GM23338 (cell line): ENCODE results near the gene PDE1C.

Experiments
- EZH2 ChIP-seq: fragments of 200-600 bp; sonication (generic); IDR thresholded peaks from one replicate; pipeline ENCODE4 v1.8.0; 2017; ENCODE audit warnings: antibody characterized with exemption, mild to moderate bottlenecking, low read depth; ENCODE audit not compliant: unreplicated experiment
- POLR2AphosphoS5 ChIP-seq: IDR thresholded peaks from 2 replicates; pipeline ENCODE4 v1.6.1; 2016; ENCODE audit warnings: antibody characterized with exemption, low read depth
- TF ChIP-seq, protein P1 (sequence below), 2 experiments: fragments of 200-600 bp in 1 of 2; sonication (generic) in 1 of 2; conservative IDR thresholded peaks; 2 replicates each; pipeline versions ENCODE4 v1.5.1 to v1.6.1; 2016 to 2017; ENCODE audit warnings: antibody characterized with exemption in 2 of 2, low read depth in 2 of 2, mild to moderate bottlenecking in 2 of 2, moderate library complexity in 1 of 2

DNA sequence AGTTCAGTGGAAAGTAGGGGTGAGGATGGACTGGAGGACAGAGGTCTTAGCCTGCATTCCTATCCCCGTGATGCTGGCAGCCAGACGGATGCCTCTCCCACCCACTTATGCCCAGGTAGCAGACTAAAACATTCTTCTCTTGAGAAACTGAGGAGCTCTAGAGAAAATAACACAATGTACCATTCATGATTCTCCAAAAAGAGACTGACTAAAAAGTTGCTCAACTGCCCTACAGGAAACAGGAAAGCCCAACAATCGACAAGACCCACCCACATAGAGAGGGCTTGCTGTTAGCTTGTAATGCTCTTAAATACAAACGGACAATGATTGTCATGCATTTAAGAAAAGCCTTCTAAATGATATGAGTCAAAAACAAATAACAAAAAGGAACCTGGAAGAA, 33.2 kb upstream of the PDE1C start:
- TF ChIP-seq, protein P1, sequence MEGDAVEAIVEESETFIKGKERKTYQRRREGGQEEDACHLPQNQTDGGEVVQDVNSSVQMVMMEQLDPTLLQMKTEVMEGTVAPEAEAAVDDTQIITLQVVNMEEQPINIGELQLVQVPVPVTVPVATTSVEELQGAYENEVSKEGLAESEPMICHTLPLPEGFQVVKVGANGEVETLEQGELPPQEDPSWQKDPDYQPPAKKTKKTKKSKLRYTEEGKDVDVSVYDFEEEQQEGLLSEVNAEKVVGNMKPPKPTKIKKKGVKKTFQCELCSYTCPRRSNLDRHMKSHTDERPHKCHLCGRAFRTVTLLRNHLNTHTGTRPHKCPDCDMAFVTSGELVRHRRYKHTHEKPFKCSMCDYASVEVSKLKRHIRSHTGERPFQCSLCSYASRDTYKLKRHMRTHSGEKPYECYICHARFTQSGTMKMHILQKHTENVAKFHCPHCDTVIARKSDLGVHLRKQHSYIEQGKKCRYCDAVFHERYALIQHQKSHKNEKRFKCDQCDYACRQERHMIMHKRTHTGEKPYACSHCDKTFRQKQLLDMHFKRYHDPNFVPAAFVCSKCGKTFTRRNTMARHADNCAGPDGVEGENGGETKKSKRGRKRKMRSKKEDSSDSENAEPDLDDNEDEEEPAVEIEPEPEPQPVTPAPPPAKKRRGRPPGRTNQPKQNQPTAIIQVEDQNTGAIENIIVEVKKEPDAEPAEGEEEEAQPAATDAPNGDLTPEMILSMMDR (conservative IDR thresholded peaks at IDR 0.05; ENCODE audit: low read depth in 2 of 2): no peak
- TF ChIP-seq EZH2: no peak
- no peak for TF ChIP-seq POLR2AphosphoS5
